Epithelial cell of proximal tubule (primary cell): ENCODE measurements around the gene HELLS. TPM values are rescaled to one million over a fixed set of nuclear protein-coding genes. Genes with fewer than 3 reads are reported as not detected.

Experiments used
- DNase-seq: peaks from one replicate; pipeline ENCODE4 v3.0.0-alpha.2; 2011; ENCODE audit warnings: low read depth
- H3K4me3 ChIP-seq: 2 replicates; pipeline ENCODE4 v1.5.1; 2011; ENCODE audit warnings: low read depth, mild to moderate bottlenecking, low read length
- total RNA-seq: library from RNA; depleted of rRNA; stranded (reverse); fragments of >200 nt; gene quantifications from 2 replicates; pipeline ENCODE4 v1.2.3, GENCODE V29; 2015
- TF ChIP-seq, protein P1 (sequence below): conservative IDR thresholded peaks from 2 replicates; pipeline ENCODE4 v1.5.1; 2012; ENCODE audit warnings: low read depth, mild to moderate bottlenecking, low read length

The HELLS gene
- total RNA-seq, 1 donor from 2014 or later, result 42.3 TPM

DNA sequence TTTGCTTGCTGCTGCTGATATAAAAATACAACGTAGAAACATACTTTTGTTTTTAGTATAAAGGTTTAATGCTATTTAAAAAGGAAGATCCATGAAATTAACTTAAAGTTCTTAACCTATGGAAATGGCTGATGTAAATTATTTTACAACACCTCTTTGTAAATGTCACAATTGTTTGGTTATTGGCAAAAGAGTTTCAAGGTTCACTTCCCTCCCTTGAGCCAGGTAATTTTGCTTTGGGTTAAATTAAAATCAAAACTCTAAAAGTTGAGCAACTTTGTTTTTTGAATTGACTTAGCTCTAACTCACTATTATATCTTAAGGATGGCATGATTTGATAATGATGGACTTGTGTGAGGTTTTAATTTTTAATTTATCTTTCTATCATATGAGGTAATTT, 98.8 kb downstream of the HELLS start:
- DNase-seq, result no peak
- TF ChIP-seq, protein P1, sequence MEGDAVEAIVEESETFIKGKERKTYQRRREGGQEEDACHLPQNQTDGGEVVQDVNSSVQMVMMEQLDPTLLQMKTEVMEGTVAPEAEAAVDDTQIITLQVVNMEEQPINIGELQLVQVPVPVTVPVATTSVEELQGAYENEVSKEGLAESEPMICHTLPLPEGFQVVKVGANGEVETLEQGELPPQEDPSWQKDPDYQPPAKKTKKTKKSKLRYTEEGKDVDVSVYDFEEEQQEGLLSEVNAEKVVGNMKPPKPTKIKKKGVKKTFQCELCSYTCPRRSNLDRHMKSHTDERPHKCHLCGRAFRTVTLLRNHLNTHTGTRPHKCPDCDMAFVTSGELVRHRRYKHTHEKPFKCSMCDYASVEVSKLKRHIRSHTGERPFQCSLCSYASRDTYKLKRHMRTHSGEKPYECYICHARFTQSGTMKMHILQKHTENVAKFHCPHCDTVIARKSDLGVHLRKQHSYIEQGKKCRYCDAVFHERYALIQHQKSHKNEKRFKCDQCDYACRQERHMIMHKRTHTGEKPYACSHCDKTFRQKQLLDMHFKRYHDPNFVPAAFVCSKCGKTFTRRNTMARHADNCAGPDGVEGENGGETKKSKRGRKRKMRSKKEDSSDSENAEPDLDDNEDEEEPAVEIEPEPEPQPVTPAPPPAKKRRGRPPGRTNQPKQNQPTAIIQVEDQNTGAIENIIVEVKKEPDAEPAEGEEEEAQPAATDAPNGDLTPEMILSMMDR, result no peak
- no peak overlapping the region for H3K4me3 ChIP-seq

DNA sequence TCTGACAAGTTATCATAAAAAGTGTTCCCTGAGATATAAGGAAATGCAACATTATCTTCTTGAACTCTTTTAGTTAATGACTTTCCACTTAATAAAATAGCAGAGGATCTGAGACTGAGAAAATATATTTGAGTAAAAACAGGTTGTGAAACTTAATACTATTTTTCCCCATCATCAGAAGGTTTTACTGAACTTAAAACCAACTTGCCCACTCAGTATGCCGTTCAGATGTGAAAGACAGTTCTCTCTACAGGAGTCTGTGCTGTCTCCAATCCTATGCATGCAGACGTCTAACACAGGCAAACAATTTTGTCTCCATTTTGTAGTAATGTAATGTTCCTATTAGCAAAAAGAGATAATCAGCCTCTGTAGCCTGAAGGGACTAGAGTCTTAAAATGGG, 99.7 kb downstream of the HELLS start:
- TF ChIP-seq, protein P1, result no peak
- H3K4me3 ChIP-seq, result no peak overlapping the region
- DNase-seq, result no peak

Other genes starting within 250 kb of the HELLS start
- 16.7 and 30.7 TPM in 2 replicates for gene NOC3L, start 182.8 kb upstream of the HELLS start, total RNA-seq
- 9.8 and 12.9 TPM in 2 replicates for gene TBC1D12, start 143.2 kb upstream of the HELLS start, total RNA-seq
- gene CYP2C18, start 137.9 kb downstream of the HELLS start, total RNA-seq, result 0.14 TPM in 1 of 2 replicates, not detected in the other
- gene CYP2C19, start 216.9 kb downstream of the HELLS start, total RNA-seq, result not detected in 2 replicates